Gastrocnemius medialis (tissue), 4 donors: ENCODE measurements around the gene NR1H4.

Experiments used
- POLR2A ChIP-seq, 2 donors: fragments of 450-650 bp; IDR thresholded peaks; one replicate each; pipeline ENCODE4 v1.6.1; 2017; ENCODE audit warnings: antibody characterized with exemption in 2 of 2, mild to moderate bottlenecking in 2 of 2, moderate library complexity in 2 of 2
- TF ChIP-seq, protein P1 (sequence below), 5 experiments: fragments of 450-650 bp in 3 of 5; fragments of 200-600 bp in 2 of 5; sonication (generic) in 2 of 5; IDR thresholded peaks in 4 of 5; conservative IDR thresholded peaks in 1 of 5; 1 replicate in 4 of 5; 2 replicates in 1 of 5; pipeline ENCODE4 v1.5.1; 2016 to 2019; ENCODE audit warnings: antibody characterized with exemption in 5 of 5, mild to moderate bottlenecking in 3 of 5, moderate library complexity in 3 of 5

GRCh38 chr12:100593490-100593889, 119.8 kb downstream of the NR1H4 start:
- TF ChIP-seq POLR2A (IDR thresholded peaks at IDR 0.05), result no peak
- TF ChIP-seq, protein P1, sequence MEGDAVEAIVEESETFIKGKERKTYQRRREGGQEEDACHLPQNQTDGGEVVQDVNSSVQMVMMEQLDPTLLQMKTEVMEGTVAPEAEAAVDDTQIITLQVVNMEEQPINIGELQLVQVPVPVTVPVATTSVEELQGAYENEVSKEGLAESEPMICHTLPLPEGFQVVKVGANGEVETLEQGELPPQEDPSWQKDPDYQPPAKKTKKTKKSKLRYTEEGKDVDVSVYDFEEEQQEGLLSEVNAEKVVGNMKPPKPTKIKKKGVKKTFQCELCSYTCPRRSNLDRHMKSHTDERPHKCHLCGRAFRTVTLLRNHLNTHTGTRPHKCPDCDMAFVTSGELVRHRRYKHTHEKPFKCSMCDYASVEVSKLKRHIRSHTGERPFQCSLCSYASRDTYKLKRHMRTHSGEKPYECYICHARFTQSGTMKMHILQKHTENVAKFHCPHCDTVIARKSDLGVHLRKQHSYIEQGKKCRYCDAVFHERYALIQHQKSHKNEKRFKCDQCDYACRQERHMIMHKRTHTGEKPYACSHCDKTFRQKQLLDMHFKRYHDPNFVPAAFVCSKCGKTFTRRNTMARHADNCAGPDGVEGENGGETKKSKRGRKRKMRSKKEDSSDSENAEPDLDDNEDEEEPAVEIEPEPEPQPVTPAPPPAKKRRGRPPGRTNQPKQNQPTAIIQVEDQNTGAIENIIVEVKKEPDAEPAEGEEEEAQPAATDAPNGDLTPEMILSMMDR (IDR thresholded peaks at IDR 0.05 in 4 of 5, conservative IDR thresholded peaks at IDR 0.05 in 1 of 5), result no peak
